GM21723 (cell line): Measurements from ENCODE around the gene UROS.
A peak's percentile ranks its signal among the peaks of the same experiment; 100 is the strongest.

ENCODE experiments used
- ATAC-seq: cut with Tn5 transposase; IDR thresholded peaks from one replicate; pipeline ENCODE4 v1.9.1; 2021; ENCODE audit warnings: mild to moderate bottlenecking, moderate library complexity; ENCODE audit not compliant: unreplicated experiment

The UROS gene

GRCh38 chr10:125822878-125823662 lies at the start of gene UROS, which contains the start of gene BCCIP:
Gene UROS, minus strand, starts transcription at chr10:125823258. Its CDS starts 6,759 bp downstream, at chr10:125816499.
Gene BCCIP, plus strand, starts transcription at chr10:125823546. Its CDS starts 12 bp downstream, at chr10:125823558.
- peak; percentile 81 for ATAC-seq

GRCh38 chr10:125871338-125871737 lies 48.3 kb upstream of the UROS start:
- ATAC-seq = no peak

DNA sequence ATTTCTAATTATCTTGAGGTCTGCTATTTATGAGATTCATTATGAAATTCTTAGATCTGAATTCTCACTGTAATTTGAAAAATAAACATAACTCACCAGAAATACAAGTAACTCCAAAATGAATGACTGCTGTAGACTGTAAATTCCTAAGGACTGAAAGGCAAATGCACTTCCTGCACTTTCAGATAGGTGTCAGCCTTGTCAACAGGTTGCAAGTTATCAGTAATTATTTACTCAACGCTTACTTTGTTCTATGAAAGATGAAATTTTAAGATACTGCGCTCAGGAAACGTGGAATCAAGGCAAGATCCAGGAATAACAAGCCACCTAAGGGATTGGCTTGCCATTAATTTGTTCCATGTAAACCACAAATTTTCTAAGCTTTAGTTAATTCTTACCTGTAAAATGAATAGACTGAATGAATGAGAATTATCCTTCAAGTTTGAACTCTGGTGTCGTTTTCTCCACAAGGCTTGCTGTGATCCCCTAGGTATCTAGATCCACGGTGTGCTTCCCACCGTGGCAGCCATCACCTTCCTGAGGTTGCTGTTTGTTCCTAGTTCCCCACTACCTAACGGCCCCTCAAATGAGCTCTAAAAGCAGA lies 45.4 kb upstream of the UROS start:
- ATAC-seq = peak; percentile 75

DNA sequence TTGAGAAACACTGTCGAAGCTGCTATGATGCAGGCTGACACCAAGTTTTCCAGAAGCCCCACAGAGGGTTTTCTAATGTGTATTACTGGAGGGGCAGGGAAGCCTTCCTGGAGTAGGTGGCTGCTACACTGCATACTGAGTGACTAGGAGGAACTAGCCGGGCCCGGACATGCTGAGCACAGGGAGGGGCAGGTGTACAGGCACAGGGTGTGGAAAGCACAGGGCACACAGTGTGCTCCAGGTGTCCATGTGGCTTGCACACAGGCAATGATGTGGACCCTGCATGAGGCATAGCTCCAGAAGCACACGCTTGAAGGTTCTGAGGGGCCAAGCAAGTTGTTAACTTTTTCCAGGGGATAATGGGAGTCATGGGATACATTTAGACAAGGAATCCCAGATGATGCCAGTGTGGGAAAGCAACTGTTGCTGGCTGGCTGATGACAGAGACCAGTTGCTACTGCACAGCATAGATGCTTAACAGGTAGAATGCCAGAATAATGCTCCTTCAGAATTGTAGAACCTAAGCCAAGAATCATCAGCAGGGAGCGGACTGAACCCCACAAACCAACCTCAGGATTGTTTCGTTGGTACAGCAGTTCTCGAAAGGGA lies 43.5 kb upstream of the UROS start:
- no peak for ATAC-seq

DNA sequence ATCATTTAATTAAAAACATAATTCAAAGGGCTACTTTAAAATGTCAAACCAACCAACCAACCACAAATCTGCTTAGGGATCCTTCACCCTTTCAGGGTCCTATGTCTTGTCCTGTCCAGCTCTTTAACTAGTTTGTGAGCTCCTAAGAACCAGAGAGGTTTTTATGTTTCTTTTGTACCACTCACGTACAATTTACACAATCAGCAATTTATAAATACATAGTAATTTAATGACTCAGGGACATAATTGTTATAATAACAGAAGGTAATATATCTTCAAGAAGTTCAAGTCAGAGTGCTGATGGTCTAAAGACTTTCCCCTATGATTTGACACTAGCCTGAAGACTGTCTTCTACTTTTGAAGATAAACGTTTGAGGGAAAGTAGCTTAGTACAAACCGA lies 42.1 kb upstream of the UROS start:
- ATAC-seq = no peak

- ATAC-seq = no peak
Measured at GRCh38 chr10:125859128-125859817, 36.2 kb upstream of the UROS start.

DNA sequence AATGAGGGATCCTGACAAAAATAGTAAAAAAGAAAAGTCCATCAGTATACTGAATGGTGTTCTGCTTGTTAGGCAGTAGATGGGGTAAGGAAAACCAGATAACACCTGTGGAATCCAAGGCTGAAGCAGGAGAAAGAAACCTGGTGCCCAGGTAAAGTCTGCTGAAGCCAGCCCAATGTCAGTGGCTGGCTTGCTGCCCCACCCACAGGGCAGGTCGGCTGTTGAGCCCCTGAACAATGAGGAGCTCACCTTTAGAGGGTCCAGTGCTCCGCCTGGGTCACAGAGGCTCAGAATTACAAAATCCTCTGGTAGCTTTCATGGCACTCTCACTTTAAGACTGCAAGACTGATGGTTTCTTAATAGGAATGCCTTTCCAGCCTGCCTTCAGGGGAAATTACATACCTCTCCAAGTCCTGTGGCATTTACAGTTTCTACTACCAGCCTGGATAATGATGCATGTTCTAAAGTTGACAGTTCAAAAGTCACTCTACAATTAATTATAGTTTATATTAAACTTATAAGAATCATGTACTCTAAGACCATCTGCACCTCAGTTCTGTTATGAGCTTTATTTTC lies 34.2 kb upstream of the UROS start:
- no peak for ATAC-seq

GRCh38 chr10:125852487-125852886 lies 29.4 kb upstream of the UROS start:
- no peak for ATAC-seq

DNA sequence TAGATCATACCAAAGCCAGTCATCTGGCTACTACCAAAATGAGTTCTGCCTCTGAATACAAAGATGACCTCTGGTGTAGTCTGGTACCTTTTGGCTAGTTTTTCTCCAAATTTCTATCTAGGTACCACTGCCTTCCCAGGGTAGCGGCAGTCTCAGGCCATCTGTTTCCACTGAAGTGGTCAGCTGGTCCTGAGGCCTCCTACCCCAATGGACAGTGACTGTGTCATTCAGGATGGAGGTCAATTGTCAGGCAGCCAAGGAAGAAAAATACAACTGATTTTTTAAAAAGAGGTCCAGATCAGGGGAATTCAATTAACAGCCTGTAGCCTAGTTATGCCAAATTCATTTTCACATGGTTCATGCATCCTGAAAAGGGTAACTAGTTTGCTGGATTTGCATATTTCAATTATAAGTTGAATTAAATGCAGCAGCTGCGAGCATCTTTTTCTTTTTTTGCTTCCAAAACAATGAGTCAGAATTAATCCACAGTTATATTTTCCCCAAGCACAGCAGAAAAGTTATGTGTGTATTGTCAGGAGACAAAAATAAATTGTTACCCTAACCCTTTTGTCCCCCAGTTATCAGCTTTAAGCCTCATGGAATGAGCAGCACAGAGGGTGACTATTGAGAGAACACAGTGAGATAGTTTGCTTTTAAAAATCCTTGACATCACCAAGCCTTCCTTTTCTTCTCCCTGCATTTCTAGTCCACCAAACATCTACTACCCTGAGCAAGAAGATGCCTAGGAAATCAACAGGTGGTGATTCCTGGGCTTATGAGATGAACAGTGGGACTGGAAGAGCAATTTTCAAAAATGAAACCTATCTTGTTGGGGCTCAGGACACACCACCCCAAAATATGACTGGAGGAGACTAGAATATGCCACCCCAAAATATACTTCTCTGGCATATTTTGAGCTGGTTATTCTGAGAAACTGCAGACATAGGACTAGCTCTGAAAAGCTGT lies 28.0 kb upstream of the UROS start:
- ATAC-seq = no peak

DNA sequence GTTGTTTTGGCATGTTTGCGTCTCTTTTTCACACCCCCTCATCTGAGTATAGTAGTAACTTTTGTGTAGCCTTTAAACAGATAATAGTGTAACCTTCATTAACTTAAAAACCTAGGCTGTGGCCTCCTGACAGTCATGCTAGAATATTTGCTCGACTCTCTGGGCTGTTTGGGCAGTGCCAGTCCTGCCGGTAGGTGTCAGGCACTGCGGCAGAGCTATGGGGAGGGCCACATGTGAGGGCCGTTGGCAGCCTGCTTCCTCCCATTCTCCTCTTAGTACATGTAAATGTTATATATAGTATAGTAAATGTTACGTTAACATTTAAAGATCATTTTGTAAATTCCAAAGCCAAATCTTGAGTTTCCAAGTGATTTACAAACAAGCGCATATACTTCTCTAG lies 26.4 kb upstream of the UROS start:
- ATAC-seq = no peak

DNA sequence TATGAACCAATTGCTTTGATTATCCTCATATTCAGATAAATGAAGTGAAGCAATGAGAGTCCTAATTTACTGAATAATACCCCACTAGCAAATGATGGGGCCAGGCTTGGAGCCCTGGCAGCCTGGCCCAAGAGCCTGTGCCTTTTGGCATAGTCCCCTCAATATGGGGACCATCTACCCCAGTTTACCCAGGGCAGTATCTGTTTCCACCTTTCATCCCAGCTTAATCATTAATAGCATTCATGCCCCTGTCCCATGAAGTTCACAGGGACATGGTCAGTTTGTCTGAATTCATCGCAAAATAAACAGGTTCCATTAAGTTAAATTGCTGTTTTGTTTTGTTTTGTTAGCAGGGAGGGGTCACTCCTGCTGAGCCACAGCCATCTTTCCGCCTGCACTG lies 25.8 kb upstream of the UROS start:
- ATAC-seq = no peak

GRCh38 chr10:125848371-125848770 lies 25.3 kb upstream of the UROS start:
- ATAC-seq = no peak

- peak; percentile 66 for ATAC-seq
Measured at GRCh38 chr10:125846894-125847293, 23.8 kb upstream of the UROS start.

- ATAC-seq = no peak
Measured at GRCh38 chr10:125845617-125846016, 22.6 kb upstream of the UROS start.

DNA sequence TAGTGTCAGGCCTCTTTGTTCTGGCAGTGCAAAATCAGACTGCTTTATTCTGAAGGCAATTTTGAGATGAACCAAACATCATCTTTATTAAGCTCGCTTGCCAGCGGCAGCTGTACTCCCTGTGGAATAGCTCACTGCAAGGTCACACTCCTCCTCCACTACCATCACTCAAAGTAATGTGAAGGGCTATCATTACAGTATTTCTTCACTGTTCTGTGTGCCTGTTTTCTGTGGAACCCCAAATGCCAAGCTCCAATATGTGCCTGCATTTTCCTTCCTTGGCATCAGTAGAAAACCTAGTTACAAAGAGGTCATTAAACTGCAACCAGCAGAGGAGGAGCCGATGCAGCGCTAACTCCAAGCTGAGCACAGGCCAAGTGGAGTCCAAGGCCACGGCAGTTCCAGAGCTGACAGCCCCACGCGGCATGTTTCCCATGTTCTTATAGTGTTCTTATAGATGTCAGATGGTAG lies 21.7 kb upstream of the UROS start:
- no peak for ATAC-seq

GRCh38 chr10:125843603-125844329 lies 20.7 kb upstream of the UROS start:
- ATAC-seq = no peak

- no peak for ATAC-seq
Measured at GRCh38 chr10:125840955-125841354, 17.9 kb upstream of the UROS start.

- ATAC-seq = no peak
Measured at GRCh38 chr10:125840406-125840805, 17.3 kb upstream of the UROS start.
